ENCODE measurements around the gene PPARD. TPM values are rescaled to one million over a fixed set of nuclear protein-coding genes. Genes with fewer than 3 reads are reported as not detected.

Gene PPARD
- total and polyA plus RNA-seq, 2 experiments from 2014 or later, result 17.1 to 34.0 TPM

DNA sequence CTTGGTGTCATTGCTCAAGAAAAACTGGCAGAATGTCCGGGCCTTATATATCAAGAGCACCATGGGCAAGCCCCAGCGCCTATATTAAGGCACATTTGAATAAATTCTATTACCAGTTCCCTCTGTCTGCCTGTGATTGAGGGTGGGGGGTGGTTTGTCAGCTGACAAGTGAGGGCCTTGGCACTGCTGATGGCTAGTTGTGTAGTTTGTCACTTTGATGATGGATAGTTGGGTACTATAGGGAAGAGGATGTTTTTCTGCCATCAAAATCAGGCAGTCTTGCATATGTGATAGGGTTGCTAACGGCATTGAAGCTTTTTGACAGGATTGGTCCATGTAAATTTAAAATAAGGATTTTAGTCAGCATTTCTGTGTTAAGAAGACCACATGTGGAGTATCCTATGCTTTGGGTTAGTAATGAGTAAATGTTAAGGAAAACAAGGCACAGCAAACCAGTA lies 128.3 kb downstream of the PPARD start:
- no peaks in the 10 kb centered on the region for H3K27me3 ChIP-seq
- peaks cover 16% of the 10 kb centered on the region for H3K4me1 ChIP-seq (ENCODE audit: low read depth)
- H3K9me3 ChIP-seq (ENCODE audit: low read depth), result no peaks in the 10 kb centered on the region
- peak overlapping the region; percentile 85 for H3K27ac ChIP-seq
- no peak for DNase-seq (ENCODE audit: low read depth in 1 of 2, low spot score in 1 of 2)
- no peak overlapping the region for H3K4me3 ChIP-seq
- TF ChIP-seq, protein P1, sequence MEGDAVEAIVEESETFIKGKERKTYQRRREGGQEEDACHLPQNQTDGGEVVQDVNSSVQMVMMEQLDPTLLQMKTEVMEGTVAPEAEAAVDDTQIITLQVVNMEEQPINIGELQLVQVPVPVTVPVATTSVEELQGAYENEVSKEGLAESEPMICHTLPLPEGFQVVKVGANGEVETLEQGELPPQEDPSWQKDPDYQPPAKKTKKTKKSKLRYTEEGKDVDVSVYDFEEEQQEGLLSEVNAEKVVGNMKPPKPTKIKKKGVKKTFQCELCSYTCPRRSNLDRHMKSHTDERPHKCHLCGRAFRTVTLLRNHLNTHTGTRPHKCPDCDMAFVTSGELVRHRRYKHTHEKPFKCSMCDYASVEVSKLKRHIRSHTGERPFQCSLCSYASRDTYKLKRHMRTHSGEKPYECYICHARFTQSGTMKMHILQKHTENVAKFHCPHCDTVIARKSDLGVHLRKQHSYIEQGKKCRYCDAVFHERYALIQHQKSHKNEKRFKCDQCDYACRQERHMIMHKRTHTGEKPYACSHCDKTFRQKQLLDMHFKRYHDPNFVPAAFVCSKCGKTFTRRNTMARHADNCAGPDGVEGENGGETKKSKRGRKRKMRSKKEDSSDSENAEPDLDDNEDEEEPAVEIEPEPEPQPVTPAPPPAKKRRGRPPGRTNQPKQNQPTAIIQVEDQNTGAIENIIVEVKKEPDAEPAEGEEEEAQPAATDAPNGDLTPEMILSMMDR (IDR thresholded peaks at IDR 0.05; ENCODE audit: low read depth, low read length), result no peak
- peaks cover 29% of the 10 kb centered on the region for H3K36me3 ChIP-seq

GRCh38 chr6:35471836-35472345 lies 129.5 kb downstream of the PPARD start:
- peak in 1 of 2 donors; percentile 21 for DNase-seq (ENCODE audit: low read depth in 1 of 2, low spot score in 1 of 2)
- H3K27me3 ChIP-seq, result no peaks in the 10 kb centered on the region
- H3K9me3 ChIP-seq (ENCODE audit: low read depth), result no peaks in the 10 kb centered on the region
- peaks cover 27% of the 10 kb centered on the region for H3K36me3 ChIP-seq
- TF ChIP-seq, protein P1 (IDR thresholded peaks at IDR 0.05; ENCODE audit: low read depth, low read length), result no peak
- H3K4me1 ChIP-seq (ENCODE audit: low read depth), result peaks cover 16% of the 10 kb centered on the region
- H3K4me3 ChIP-seq, result no peak overlapping the region
- peak overlapping the region; percentile 62 for H3K27ac ChIP-seq

- Histone ChIP-seq H3K27me3 (no peaks in the 10 kb centered on the region), H3K4me1 (ENCODE audit: low read depth) (peaks cover 16% of the 10 kb centered on the region), H3K9me3 (ENCODE audit: low read depth) (no peaks in the 10 kb centered on the region), H3K36me3 (peaks cover 31% of the 10 kb centered on the region), H3K4me3 (no peak overlapping the region), H3K27ac (peak overlapping the region; percentile 69)
- DNase-seq (ENCODE audit: low read depth in 1 of 2, low spot score in 1 of 2), result no peak
- TF ChIP-seq, protein P1 (IDR thresholded peaks at IDR 0.05; ENCODE audit: low read depth, low read length), result no peak
Measured at GRCh38 chr6:35473075-35473849, 130.9 kb downstream of the PPARD start.

DNA sequence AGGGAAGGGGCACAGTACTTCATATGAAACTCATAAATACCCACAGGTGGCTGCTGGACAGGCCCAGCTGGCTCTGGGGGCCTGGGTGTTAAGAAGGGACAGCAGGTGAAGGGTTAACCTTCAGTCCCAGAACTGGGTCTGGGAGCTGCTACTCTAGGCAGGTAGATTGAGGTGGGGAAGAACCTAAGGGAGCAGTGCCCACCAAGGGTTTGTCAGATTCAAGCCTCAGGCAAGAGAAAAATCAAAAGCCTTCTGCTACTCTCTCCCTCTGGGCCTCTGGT lies 131.4 kb downstream of the PPARD start:
- no peaks in the 10 kb centered on the region for H3K27me3 ChIP-seq
- H3K4me1 ChIP-seq (ENCODE audit: low read depth), result peaks cover 16% of the 10 kb centered on the region
- H3K4me3 ChIP-seq, result no peak overlapping the region
- TF ChIP-seq, protein P1 (IDR thresholded peaks at IDR 0.05; ENCODE audit: low read depth, low read length), result no peak
- peaks cover 33% of the 10 kb centered on the region for H3K36me3 ChIP-seq
- no peaks in the 10 kb centered on the region for H3K9me3 ChIP-seq (ENCODE audit: low read depth)
- no peak for DNase-seq (ENCODE audit: low read depth in 1 of 2, low spot score in 1 of 2)
- peak overlapping the region; percentile 69 for H3K27ac ChIP-seq

DNA sequence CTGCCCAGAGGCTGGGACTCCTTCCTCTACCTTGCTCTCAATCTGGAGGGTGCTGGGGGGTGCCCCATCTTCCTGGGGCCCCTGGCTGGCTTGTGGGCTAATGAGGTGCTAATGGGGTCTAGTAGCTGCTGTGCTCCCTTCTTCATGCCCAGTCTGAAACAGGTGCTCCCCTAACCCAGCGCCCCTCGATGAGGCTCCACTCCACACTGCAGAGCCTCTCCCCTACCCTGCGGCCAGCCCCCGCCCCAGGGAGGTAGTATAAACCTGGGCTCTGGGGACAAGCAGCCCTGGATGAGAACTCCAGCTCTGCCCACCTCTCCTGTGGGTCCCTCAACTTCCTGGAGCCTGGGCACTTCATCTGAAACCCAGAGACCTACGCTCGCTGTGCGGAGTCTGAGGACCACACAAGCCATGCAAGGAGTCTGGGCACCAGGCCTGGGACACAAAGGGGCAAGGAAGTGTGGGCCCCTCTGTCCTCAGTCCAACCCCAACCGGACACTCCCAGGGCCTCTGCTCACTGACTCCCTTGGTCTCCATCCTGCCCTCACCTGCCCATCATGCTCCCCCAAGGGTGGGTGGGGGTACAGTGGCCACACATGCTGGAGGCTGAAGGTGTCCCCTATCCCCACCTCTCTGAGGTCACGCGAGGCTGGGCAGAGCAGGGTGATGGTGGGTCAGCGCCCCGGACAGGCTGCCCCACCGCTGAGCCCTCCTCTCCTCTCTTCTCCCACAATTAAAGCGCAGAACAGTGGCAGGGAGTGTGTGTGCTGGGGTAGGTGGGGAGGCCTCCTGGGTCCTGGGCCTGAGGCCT lies 132.0 kb downstream of the PPARD start:
- H3K9me3 ChIP-seq (ENCODE audit: low read depth), result no peaks in the 10 kb centered on the region
- no peaks in the 10 kb centered on the region for H3K27me3 ChIP-seq
- DNase-seq (ENCODE audit: low read depth in 1 of 2, low spot score in 1 of 2), result no peak
- no peak overlapping the region for H3K4me3 ChIP-seq
- H3K4me1 ChIP-seq (ENCODE audit: low read depth), result peaks cover 16% of the 10 kb centered on the region
- TF ChIP-seq, protein P1 (IDR thresholded peaks at IDR 0.05; ENCODE audit: low read depth, low read length), result no peak
- H3K27ac ChIP-seq, result peak overlapping the region; percentile 69
- peaks cover 37% of the 10 kb centered on the region for H3K36me3 ChIP-seq

All from cardiac muscle cell (in vitro differentiated cells and primary cell).